ENCODE results near the gene CTNNA1. TPM values are rescaled to one million over a fixed set of nuclear protein-coding genes. Genes with fewer than 3 reads are reported as not detected.
A peak's percentile ranks its signal among the peaks of the same experiment; 100 is the strongest.

The CTNNA1 gene
- total RNA-seq, 1 donor from 2014 or later, result 427 TPM

GRCh38 chr5:138966236-138966985 is 213.2 kb downstream of the CTNNA1 start:
- DNase-seq (ENCODE audit: low spot score), result no peak
- intact Hi-C loops (cut with DNase I), result no loop called here

GRCh38 chr5:138967791-138968448 is 214.7 kb downstream of the CTNNA1 start:
- intact Hi-C loops (cut with DNase I), result no loop called here

GRCh38 chr5:138968601-138969000 is 215.4 kb downstream of the CTNNA1 start:
- intact Hi-C loops (cut with DNase I), result no loop called here
- no peak for DNase-seq (ENCODE audit: low spot score)

More at GRCh38 chr5:138967791-138968448, 214.7 kb downstream of the CTNNA1 start:
- DNase-seq (ENCODE audit: low spot score), result no peak

- intact Hi-C loops (cut with DNase I), result loop anchor here (5.0 kb wide), 1 partner anchor 163 kb away; no protein-coding TSS in a partner anchor
These were observed 216.2 kb downstream of the CTNNA1 start for GRCh38 chr5:138969323-138970002.

GRCh38 chr5:138972230-138972629 is 219.0 kb downstream of the CTNNA1 start:
- intact Hi-C loops (cut with DNase I), result loop anchor here (5.0 kb wide), 1 partner anchor 160 kb away; no protein-coding TSS in a partner anchor
- DNase-seq (ENCODE audit: low spot score), result no peak

More at GRCh38 chr5:138969323-138970002, 216.2 kb downstream of the CTNNA1 start:
- no peak for DNase-seq (ENCODE audit: low spot score)

GRCh38 chr5:138972836-138973235 is 219.6 kb downstream of the CTNNA1 start:
- DNase-seq (ENCODE audit: low spot score), result no peak
- intact Hi-C loops (cut with DNase I), result loop anchor here (5.0 kb wide), 1 partner anchor 159 kb away; no protein-coding TSS in a partner anchor

- peak; percentile 79 for DNase-seq (ENCODE audit: low spot score)
- intact Hi-C loops (cut with DNase I), result loop anchor here (1.0 to 5.0 kb wide), 2 partner anchors 21 to 158 kb away; no protein-coding TSS in a partner anchor
These were observed 221.2 kb downstream of the CTNNA1 start for GRCh38 chr5:138974227-138975063.

- DNase-seq (ENCODE audit: low spot score), result peak; percentile 76
- intact Hi-C loops (cut with DNase I), result no loop called here
These were observed 222.0 kb downstream of the CTNNA1 start for GRCh38 chr5:138975098-138975847.

GRCh38 chr5:138978080-138978479 is 224.9 kb downstream of the CTNNA1 start:
- intact Hi-C loops (cut with DNase I), result no loop called here

GRCh38 chr5:138978581-138978980 is 225.4 kb downstream of the CTNNA1 start:
- DNase-seq (ENCODE audit: low spot score), result no peak
- intact Hi-C loops (cut with DNase I), result no loop called here

More at GRCh38 chr5:138978080-138978479, 224.9 kb downstream of the CTNNA1 start:
- DNase-seq (ENCODE audit: low spot score), result no peak

GRCh38 chr5:138979684-138980280 is 226.6 kb downstream of the CTNNA1 start:
- intact Hi-C loops (cut with DNase I), result loop anchor here (5.0 kb wide), 1 partner anchor 43 kb away; no protein-coding TSS in a partner anchor
- DNase-seq (ENCODE audit: low spot score), result no peak

GRCh38 chr5:138980441-138980840 is 227.2 kb downstream of the CTNNA1 start:
- intact Hi-C loops (cut with DNase I), result loop anchor here (5.0 kb wide), 1 partner anchor 42 kb away; no protein-coding TSS in a partner anchor
- no peak for DNase-seq (ENCODE audit: low spot score)

GRCh38 chr5:138981131-138981530 is 227.9 kb downstream of the CTNNA1 start:
- DNase-seq (ENCODE audit: low spot score), result no peak
- intact Hi-C loops (cut with DNase I), result loop anchor here (5.0 kb wide), 1 partner anchor 41 kb away; no protein-coding TSS in a partner anchor

- intact Hi-C loops (cut with DNase I), result loop anchor here (5.0 kb wide), 1 partner anchor 41 kb away; no protein-coding TSS in a partner anchor
- no peak for DNase-seq (ENCODE audit: low spot score)
These were observed 228.4 kb downstream of the CTNNA1 start for GRCh38 chr5:138981586-138981985.

GRCh38 chr5:138983984-138984383 is 230.8 kb downstream of the CTNNA1 start:
- intact Hi-C loops (cut with DNase I), result loop anchor here (5.0 kb wide), 1 partner anchor 38 kb away; no protein-coding TSS in a partner anchor
- no peak for DNase-seq (ENCODE audit: low spot score)

All from cardiac septum (tissue), 1 donor.